HG03354 (cell line): Measurements from ENCODE around the gene MYF6.

Experiments
- ATAC-seq: cut with Tn5 transposase; IDR thresholded peaks from one replicate; pipeline ENCODE4 v1.9.1; 2021; ENCODE audit warnings: mild to moderate bottlenecking; ENCODE audit not compliant: unreplicated experiment, poor library complexity, severe bottlenecking

Gene MYF6

GRCh38 chr12:80747800-80748199, 40.4 kb downstream of the MYF6 start:
- ATAC-seq, result no peak

- ATAC-seq, result no peak
Measured at GRCh38 chr12:80749456-80749855, 42.0 kb downstream of the MYF6 start.

- ATAC-seq, result no peak
Measured at GRCh38 chr12:80752464-80752863, 45.0 kb downstream of the MYF6 start.

GRCh38 chr12:80754274-80754673, 46.8 kb downstream of the MYF6 start:
- ATAC-seq, result no peak

- no peak for ATAC-seq
Measured at GRCh38 chr12:80756875-80757274, 49.4 kb downstream of the MYF6 start.
